ENCODE results near the gene RCE1. TPM values are rescaled to one million over a fixed set of nuclear protein-coding genes. Genes with fewer than 3 reads are reported as not detected.

The RCE1 gene
- total RNA-seq, 1 experiment from 2014 or later: 52.5 TPM

- no peak overlapping the region for H3K4ac ChIP-seq (ENCODE audit: low read depth, low read length)
- no peak overlapping the region for H3K4me2 ChIP-seq (ENCODE audit: insufficient read depth, insufficient read length, low read length)
- H2BK15ac ChIP-seq (ENCODE audit: low read depth, low read length): no peak overlapping the region
- no peaks in the 10 kb centered on the region for H3K9me3 ChIP-seq (ENCODE audit: control insufficient read depth, low read depth, low read length)
- no peak overlapping the region for H3K18ac ChIP-seq (ENCODE audit: insufficient read length, low read depth, low read length)
- WGBS (ENCODE audit: extremely low coverage, insufficient read length, low lambda C conversion rate): no CpG with 5 or more reads among the region's 13 CpGs
- H3K27ac ChIP-seq (ENCODE audit: insufficient read length, low read depth, low read length): no peak overlapping the region
- H3K23me2 ChIP-seq (ENCODE audit: insufficient read length, low read depth, low read length, poor library complexity, severe bottlenecking): no peaks in the 10 kb centered on the region
- no peak overlapping the region for H3K14ac ChIP-seq (ENCODE audit: insufficient read depth, low read length)
- H3K27me3 ChIP-seq (ENCODE audit: insufficient read depth, low read length): no peaks in the 10 kb centered on the region
- H2AFZ ChIP-seq (ENCODE audit: low read length): no peak overlapping the region
- H2BK20ac ChIP-seq (ENCODE audit: low read depth, low read length, poor library complexity, severe bottlenecking): no peak overlapping the region
- no peak for TF ChIP-seq CTCF (conservative IDR thresholded peaks at IDR 0.05)
- no peak overlapping the region for H2BK120ac ChIP-seq (ENCODE audit: low read depth, low read length, poor library complexity, severe bottlenecking)
- no peak overlapping the region for H4K5ac ChIP-seq (ENCODE audit: insufficient read length, low read depth, low read length)
- DNase-seq: no peak
- H3K9me3 Mint-ChIP-seq: no peaks in the 10 kb centered on the region
- H3K79me2 ChIP-seq (ENCODE audit: insufficient read depth, low read length): no peaks in the 10 kb centered on the region
- H3K56ac ChIP-seq (ENCODE audit: insufficient read length, low read depth, low read length): no peak overlapping the region
- no peak overlapping the region for H4K8ac ChIP-seq (replicated peaks; ENCODE audit: insufficient read length, low read depth, low read length)
- no peak overlapping the region for H3T11ph ChIP-seq (ENCODE audit: low read length)
- no peak overlapping the region for H2AK5ac ChIP-seq (ENCODE audit: insufficient read length, low read length)
- no peak overlapping the region for H3K4me3 Mint-ChIP-seq
- no peaks in the 10 kb centered on the region for H3K27me3 Mint-ChIP-seq (ENCODE audit: low read depth)
- H4K91ac ChIP-seq (ENCODE audit: insufficient read length, low read depth, low read length): no peak overlapping the region
- no peak overlapping the region for H3K27ac Mint-ChIP-seq
- H3K9ac ChIP-seq (ENCODE audit: extremely low read depth, insufficient read length, low read length): no peak overlapping the region
- no peaks in the 10 kb centered on the region for H3K4me1 ChIP-seq (ENCODE audit: insufficient read depth, low read length)
- no peaks in the 10 kb centered on the region for H4K20me1 ChIP-seq (ENCODE audit: control insufficient read depth, insufficient read depth, insufficient read length)
- H3K79me1 ChIP-seq (ENCODE audit: insufficient read depth, low read depth, low read length, poor library complexity, severe bottlenecking): no peaks in the 10 kb centered on the region
- H2BK12ac ChIP-seq (ENCODE audit: insufficient read length, low read depth, low read length): no peak overlapping the region
- no peak overlapping the region for H3K23ac ChIP-seq (ENCODE audit: insufficient read length, low read depth, low read length)
- H3K36me3 Mint-ChIP-seq (ENCODE audit: insufficient read depth in 1 of 3, low read depth in 3 of 3): peaks cover 0 to 11% (median 3%) of the 10 kb centered on the region in 3 experiments; a peak in 4 of 7 replicates
- no peak overlapping the region for H2BK5ac ChIP-seq (ENCODE audit: insufficient read length, low read length)
- H3K4me1 Mint-ChIP-seq: peaks cover 11 to 22% of the 10 kb centered on the region in 2 experiments
These were observed 25.0 kb downstream of the RCE1 start for GRCh38 chr11:66868082-66868725.
